CD4-positive, alpha-beta T cell treated with Interleukin-15 for 1 hour (primary cell): ENCODE data around the gene PRRG1.
"Not testable (repeated sequence)": the region's sequence is repeated elsewhere in the genome, so short reads cannot be mapped to it uniquely, and the experiment has no call there.

Experiments
- DNase-seq: peaks from one replicate; pipeline ENCODE4 v3.0.0-alpha.2; 2020

The PRRG1 gene

DNA sequence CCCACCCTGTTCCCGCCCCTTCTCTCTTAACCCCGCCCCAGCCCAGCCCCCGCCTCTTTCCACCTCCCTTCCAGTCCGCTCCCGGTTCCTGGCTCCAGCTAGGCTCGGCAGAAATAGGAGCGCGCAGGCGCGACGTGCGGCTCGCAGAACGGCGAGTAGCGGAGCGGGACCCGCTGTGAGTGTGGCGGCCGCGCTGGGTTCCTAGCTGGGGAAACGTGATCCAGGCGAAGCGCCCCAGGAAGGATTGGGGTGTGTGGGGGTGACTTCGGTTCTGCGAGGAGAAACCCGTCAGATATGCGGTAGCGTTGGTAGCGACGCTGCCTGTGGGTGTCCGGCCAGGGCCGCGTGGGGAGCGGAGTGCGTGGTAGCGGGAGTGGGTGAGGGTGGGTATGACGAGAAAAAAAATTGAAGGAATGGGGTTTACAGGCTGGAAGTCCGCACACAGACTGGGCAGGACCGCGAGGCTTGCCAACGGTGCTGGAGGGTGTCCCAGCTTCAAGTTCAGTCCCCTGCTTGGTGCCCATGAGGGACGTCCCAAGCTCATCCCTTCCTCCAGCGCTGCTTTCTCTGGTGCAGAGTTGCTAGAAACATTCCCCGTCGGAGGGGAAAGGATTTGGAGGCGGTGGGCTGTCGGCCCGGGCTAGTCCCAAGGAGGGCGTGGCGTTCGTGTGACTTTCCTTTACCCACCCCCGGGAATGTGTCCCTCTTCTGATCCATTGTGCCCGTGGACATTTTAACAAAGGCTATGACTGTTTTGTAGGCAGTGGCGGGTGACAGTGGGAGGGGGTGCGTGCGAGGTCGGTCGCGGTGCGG lies at the start of gene PRRG1:
Gene PRRG1 (plus strand): TSS at position 144 of the 813 bp plus-strand sequence. CDS start 56,886 bp downstream, outside the sequence.
- no peak for DNase-seq

DNA sequence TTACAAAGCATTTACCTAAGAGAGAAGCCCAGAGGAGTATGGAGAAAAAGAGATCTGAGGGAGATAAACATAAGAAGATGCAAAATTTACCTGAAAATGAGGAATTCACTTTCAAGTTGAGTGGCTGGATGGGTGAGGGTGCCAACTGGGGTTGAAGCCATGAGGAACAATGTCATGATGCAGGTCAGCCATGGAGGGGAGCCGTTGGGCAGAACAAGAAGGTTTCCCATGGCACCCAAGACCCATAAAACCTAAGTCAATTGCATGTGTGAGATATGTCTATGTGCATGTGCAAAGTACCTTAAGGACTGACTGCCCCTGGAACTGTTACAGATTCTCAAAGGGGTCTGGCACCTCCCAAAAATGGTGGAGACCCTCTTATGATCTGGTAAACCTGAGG lies 46.6 kb upstream of the PRRG1 start:
- no peak for DNase-seq

DNA sequence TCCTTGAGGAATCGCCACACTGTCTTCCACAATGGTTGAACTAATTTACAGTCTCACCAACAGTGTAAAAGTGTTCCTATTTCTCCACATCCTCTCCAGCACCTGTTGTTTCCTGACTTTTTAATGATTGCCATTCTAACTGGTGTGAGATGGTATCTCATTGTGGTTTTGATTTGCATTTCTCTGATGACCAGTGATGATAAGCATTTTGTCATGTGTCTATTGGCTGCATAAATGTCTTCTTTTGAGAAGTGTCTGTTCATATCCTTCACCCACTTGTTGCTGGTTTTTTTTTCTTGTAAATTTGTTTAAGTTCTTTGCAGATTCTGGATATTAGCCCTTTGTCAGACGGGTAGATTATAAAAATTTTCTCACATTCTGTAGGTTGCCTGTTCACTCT lies 43.9 kb upstream of the PRRG1 start:
- DNase-seq, result not testable (repeated sequence)

DNA sequence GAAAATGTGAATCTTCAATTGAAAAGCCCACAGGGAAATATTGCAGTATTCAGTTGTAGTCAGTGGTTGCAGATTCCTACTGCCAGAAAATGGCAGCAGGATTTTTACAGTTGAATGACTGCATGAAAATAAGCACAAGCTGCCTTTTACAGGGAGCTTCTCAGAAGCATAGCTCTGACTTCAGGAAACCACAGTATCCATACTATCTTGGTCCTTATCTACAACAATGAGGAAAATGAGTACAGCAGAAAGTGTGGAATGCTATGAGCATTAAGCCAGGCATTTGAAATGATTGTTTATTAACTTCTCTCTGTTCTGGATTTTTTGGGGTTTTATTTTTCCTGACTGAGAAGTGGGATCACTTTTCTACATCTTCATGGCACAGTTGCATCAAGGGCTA lies 34.6 kb upstream of the PRRG1 start:
- DNase-seq, result no peak

DNA sequence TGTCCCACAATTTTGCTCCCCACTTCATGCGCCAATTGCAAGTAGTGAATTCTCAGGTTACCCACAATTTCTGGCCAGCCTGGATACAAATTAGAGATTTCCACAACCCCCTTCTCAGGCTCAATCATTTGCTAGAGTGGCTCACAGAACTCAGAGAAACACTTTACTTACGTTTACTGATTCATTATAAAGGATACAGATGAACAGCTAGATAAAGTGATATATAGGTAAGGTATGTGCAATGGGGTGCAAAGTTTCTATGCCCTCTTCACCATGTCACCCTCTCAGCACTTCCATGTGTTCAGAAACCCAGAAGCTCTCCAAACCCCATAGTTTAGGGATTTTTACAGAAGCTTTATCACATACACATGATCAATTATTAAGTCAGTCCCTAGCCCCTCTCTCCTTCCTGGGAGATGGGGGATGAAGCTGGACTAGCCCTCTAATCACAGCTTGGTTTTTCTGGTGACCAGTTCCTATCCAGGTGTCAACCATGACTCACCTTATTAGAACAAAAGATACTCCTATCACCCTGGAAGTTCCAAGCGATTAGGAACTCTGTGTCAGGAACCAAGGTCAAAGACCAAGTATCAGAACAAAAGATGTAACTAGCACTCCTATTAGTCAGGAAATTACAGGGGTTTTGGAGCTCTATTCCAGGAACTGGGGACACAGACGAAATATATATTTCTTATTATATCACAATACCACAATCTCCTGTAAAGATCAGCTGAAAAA lies 33.5 kb upstream of the PRRG1 start:
- DNase-seq, result no peak

DNA sequence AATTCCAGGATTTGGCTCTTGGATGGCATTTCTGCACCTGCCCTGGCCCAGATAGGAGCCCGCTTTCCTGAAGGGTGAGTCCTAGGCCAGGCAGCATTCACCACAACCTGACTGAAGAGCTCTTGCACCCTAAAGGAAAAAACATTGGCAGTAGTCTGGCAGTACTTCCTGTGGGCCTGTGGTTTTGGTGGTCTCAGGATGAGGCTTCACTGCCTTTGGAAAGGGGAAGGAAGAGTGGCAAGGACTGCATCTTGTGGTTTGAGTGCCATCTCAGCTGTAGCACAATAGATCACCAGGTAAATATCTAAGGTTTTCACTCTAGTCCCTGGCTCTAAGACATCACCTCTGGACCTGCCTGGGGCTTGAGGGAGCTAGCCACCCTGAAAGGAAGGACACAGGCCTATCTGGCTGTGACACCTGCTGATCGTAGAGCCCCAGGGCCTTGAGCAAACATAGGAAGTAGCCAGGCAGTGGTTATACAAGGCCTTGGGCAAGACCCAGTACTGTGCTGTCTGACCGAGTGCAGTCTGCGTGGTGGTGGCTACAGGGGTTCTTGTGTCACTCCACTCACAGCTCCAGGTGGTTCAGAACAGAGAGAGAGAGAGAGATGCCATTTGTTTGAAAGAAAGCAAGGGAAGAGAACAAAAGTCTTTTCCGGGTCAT lies 28.5 kb upstream of the PRRG1 start:
- no peak for DNase-seq

DNA sequence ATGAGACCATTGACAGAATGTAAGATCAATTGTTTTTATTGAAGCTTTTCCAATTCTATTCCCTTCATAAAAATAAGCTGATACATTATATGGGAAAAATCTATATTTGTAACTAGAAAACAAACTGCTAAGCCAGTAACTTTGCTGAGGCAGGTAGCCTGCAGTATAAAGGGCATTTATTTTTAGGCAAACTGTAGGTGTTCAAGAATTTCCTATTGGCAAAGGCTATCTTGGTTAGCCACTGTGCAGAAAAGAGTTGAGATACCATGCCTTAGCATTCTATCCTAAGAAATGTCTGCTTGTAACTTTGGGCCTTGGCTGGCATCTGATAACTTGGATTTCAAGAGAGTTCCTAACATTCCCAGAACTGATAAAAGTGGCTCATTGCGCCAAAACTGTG lies 18.5 kb upstream of the PRRG1 start:
- no peak for DNase-seq

DNA sequence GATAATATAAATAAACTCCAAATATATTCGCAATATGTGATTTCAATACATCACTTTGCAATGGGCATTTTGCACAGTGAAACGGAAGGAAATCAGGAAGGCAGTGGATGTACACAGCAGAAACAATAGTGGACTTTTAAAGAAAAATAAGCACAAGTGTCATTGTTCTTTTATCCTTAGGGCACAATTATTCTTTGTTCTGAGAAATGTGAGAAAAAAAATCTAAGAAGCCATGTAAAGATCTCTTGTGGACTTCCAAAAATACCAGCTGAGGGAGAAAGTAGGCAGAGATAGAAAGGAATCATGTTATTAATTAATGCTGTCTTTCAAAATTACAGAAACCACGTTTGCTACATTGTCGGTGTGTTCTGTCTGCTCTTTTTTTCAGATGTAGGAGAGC lies 17.6 kb upstream of the PRRG1 start:
- DNase-seq, result no peak

DNA sequence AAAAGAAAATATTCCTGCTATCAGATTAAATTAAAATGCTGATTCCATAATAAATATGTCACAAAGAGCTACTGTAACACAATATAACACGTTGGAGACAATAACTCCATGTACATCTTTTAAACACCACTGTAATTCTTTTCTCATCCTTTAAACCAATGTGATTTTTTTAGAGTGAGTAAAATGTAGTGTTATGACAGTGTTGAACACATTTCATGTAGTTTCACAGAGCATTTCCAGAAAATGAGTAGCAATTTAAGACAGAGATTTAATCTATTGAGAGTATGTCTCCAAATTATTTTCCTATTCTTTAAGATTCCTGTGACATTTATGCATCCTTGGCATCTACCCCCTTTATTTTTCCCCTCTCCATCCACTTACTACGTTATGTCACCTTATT lies 17.1 kb upstream of the PRRG1 start:
- no peak for DNase-seq

DNA sequence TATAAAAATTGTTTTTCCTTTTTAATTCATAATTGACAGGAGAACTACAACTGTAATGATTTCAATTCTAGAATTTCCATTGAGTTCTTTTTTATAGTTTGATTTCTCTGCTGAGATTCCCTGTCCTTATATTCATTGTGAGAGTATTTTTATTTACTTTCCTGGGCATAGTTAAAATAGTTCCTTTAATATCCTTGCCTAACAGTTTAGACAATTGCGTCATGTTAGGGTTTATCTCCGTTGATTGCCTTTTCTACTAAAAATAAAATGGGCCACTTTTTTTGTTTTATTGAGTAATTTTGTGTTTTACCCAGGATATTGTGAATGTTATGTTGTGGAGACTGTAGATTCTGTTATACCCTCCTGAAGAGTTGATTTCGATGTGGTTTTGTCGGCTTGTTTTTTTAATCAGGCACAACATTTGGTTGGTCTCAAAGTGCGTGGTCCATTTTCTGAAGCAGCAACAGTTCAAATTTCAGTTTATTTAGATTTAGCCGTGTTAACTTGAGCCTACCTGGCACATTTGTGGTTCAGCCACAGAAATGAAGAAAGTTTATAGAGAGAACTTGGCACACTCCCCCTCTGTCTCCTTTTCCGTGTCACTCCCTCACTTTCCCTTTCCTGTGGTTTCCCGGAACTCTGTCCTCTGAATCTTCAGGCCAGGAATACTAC lies 16.0 kb upstream of the PRRG1 start:
- DNase-seq, result no peak

DNA sequence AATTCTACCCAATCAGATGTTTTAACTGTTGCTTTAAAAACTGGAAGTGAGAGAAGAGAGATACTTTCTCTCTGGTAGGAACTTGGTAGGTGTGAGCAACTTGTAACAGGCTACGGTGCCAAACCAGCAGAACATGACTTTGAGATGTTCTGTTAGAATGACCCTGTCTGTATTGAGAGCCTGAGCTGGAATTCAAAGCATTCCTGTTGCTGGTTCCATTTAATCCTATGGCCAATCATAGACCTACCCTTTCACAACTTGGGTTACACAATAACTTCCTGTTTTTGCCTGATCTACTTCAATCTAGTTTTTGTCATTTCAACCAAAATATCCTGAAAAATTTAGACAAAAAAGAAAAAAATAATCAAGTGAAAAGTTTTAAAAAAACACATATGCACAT lies 1.7 kb upstream of the PRRG1 start:
- no peak for DNase-seq

DNA sequence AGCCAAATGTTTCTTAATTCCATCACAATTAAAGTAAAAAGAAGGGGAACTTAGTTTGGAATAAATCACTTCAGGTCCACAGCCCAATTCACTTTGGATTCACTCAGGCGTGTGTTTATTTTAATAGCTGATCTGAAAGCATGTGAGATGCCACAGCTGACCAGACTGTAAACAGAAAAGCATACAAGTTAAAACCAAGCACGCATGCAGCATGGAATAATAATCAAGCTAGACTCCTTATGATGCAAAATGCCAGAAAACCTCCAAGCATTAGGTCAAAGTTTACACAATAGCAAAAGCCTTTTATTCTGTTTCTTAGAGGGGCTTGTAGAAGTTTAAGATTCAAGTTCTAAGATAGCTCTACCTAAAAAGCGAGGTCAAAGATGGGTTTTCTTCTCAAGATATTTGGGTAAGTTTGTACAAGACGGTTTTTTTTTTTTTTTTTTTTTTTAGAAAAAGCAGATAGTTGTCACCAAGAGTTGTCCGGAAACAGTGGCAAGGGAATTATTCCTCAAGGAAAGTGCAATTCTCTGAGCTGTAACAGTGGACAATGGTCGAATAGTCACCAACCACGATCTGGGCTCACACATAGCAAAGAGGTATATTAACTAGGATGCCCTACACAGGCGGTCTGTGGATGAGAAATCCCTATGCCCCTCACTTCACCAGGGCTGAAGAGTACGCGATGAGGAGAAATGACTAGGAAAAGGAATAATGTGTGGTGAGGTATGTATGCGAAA lies 763 bp upstream of the PRRG1 start:
- no peak for DNase-seq

DNA sequence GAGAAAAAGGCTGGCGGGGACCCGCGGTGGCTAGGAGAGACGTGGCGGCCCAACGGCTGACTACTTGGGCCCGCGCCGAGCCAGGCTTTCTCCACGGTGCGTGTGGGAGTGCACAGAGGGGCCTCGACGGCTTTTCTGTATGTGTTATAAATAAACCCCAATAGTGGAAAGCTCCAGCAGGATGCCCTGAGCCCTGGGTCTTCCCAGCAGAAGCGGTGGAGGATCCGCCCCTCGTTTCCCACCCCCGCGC lies 268 bp upstream of the PRRG1 start:
- DNase-seq, result no peak

DNA sequence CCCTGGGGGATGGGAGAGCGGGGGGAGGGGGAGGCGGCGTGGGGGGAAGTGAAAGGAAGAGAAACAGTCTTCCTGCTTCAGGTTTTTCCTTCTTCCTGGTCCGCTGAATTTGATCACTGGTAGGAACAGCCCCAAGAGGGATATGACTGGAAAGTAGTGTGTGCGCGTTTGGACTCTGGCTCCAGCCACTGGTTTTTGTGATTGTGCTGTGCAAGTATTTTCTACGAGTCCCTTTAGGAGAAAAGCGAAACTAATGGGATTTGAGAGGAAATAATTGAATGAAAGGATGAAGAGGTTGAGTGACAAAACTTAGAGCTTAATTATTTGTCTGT lies 836 bp downstream of the PRRG1 start:
- no peak for DNase-seq

DNA sequence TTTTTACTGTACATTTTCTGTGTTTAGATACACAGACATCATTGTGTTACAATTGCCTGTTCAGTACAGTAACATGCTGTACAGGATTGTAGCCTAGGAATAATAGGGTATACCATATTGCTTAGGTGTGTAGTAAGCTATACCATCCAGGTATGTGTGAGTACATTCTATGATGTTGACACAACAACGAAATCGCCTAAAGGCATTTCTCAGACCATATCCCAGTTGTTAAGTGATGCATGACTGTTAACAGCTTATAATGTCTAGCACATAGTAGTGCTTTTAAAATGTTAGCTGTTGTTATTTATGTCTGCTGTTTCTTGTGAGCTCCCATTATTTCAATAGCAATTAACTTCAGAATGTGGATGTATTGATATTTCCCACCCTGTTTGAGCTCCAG lies 4.5 kb downstream of the PRRG1 start:
- no peak for DNase-seq

DNA sequence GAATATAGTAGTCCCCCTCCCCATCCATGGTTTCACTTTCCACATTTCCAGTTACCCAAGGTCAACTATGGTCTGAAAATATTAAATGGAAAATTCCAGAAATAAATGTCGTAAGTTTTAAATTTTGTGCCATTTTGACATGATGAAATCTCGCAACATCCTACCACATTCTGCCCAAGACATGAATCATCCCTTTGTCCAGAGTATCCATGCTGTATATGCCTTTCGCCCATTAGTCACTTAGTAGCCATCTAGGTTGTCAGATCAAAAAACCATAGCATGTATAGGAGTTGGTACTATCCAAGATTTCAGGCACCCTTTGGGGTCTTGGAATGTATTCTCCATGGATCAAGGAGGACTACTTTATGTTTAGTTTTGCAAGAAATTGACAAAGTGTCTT lies 8.3 kb downstream of the PRRG1 start:
- DNase-seq, result no peak

DNA sequence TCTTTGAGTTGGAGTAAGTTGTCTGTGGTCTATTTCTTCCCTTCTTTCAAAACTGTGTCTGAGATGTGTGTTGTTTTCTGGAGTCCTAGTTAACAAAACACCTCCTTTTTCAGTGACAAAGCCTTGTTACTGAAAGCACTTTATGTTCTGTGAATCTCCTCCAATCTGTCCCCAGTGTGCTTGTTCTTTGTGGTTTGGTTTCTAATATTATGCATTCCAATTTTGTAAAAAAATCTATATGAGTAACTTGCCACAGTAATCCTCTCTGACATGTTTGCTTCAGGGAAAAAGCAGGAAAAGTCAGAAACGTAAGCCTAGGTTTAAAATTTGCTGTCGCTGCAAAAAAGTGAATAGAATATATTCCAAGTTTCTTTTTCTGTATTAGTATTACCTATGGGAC lies 12.4 kb downstream of the PRRG1 start:
- DNase-seq, result no peak

DNA sequence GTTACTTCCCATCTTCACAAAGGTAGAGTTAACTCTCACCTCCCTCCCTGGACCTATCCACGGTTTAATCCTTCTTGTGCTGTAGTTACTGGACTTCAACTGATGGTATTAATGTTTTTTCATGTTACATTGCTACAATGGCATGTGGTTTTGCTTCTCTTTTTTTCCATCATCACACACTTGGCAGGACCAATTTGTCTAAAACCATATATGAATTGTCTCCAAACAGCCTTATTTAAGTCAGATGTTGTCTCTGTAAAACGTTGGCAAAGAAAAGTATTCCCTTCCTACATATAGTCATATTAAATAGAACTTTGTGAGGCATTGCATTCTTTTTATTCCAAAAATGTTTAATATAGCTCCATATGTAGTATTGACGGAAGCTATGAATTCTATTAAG lies 15.5 kb downstream of the PRRG1 start:
- no peak for DNase-seq

DNA sequence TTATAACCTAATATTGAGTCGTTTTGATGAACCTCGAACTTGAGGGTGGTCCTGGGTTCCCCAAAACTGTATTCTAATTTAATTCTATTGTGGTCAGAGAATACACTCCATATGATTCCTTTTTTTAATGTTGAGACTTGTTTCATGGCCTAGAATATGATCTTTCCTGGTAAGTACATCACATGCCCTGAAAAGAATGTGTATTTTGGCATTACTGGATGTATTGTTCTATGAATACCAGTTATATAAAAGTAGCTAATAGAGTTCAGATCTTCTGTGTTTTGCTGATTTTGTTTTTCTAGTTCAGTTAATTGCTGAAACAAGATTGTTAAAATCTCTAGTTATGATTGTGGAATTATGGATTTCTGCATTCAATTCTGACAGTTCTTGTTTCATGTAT lies 18.8 kb downstream of the PRRG1 start:
- DNase-seq, result no peak

DNA sequence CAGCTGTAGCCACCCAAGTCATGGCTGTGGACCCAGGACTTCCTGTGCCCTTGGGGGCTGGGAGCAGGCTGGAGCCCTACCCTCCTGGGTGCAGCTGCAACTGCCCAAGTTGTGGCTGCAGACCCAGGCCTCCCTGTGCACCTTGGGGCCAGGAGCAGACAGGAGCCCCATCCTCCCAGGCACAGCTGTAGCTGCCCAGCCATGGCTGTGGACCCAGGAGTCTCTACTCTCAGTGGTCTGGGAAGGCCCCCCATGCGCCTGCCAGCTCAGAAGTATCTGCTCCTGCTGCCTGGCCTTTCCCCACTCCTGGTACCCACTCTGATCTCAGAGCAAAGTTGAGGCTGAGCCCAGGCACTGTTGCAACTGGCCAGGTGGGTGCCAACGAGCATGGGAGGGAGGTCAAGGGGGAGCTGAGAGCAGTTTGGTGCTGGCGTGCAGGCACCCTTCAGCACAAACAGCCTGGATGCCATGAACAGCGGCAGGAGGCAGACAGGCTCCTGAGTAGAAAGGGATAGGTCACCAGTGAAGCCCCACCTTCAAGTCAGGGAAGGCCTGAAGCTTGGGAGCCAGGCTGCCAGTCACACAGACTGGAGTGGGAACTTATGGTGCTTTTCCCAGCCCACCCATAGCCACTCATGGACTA lies 21.5 kb downstream of the PRRG1 start:
- no peak for DNase-seq

DNA sequence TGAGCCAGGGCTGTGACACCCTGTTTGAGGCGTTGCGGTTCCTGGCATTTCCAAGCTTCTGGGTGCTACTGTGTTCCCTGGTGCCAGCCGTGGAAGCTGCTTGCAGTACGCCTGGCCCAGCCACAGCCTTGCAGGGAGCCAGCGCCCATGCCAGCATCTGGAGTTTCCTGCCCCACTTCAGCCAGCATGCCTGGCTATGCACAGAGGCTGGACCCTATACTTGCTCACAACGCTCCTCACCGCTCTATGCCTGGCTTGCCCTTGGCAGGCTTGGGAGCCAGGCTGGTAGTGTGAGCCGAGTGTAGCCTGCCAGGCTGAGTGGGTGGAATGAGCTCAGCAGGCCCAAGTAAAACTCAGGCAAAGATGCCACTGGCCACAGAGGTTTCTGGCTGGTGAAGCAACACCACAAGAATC lies 22.4 kb downstream of the PRRG1 start:
- no peak for DNase-seq

DNA sequence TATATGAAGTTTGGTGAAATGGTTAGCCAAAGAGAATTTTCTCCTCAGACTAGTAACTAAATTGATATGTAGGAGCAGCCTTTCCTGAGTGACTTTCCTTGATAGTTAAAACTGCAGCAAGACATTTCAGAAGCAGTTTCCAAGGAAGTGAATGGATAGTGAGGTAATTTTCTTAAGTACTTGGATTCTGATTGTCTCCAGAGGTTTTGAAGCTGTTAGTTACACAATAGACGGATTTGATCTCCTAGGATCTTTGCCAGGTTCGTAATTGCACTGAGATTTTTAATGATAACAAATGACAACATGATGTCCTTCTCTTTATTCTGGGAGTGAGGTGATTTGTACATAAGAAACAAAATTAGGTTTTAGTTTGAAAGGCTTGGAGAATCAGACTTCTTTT lies 29.2 kb downstream of the PRRG1 start:
- DNase-seq, result no peak

DNA sequence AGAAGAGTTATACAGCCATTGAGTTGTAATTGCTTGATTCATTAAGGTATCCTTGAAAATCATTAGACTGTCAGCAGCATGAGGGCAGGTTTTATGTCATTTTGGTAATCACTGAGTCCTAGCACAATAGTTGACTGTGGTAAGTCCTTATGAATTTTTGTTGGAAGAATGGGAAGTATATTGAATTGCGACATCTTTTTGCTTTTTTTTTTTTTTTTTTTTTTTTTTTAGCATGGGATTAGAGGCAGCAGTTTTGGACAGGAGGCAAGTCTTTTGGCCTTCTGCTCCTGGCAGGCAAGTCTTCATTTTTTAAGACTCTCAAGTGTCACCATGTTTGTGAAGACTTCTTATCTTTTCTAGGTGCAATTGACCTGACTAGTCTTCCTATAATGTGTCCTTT lies 29.7 kb downstream of the PRRG1 start:
- DNase-seq, result no peak
